HG03060 (cell line): Measurements from ENCODE around the gene ROBO1.
"Not testable (repeated sequence)": the region's sequence is repeated elsewhere in the genome, so short reads cannot be mapped to it uniquely, and the experiment has no call there.

ENCODE experiments used
- ATAC-seq: cut with Tn5 transposase; IDR thresholded peaks from one replicate; pipeline ENCODE4 v1.9.1; 2021; ENCODE audit warnings: low read depth, moderate number of reproducible peaks; ENCODE audit not compliant: unreplicated experiment

ROBO1 gene

DNA sequence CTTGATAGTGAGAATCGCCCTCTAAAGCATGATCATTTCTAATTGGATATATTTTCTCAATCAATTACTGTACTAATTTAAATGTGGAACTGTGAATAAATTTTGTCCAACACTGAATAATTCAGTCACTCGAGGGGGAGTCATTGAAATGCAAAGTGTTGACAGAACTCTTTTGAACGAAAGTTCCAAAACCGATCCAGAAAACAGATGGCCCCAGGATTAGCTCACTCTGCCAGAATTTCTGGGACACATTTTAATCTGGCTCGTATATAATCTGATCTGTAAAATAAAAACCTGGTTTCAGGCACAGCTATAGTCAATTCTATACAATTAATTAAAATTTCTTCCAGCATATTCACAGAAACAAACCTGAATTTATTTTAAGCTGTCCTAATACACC, 580.4 kb downstream of the ROBO1 start:
- ATAC-seq: no peak

DNA sequence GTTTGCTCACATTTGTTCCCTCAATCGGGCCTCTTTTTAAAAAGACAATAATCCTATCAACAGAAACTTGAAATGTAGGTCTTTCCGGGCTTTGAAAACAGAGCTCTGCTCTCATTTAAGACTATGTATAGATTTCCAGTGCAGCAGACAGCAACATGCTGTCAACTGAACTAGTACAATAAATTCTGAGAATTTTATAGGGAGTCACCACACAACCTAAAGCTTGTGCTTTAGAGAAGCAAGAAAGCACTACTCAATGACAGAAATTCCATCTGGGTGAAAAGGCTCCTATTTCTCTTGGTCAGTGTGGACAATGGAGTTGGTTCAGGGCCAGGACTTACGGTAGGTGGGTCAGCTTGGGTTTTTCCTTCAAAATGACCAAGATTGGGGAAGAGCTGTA, 583.5 kb downstream of the ROBO1 start:
- ATAC-seq: no peak

DNA sequence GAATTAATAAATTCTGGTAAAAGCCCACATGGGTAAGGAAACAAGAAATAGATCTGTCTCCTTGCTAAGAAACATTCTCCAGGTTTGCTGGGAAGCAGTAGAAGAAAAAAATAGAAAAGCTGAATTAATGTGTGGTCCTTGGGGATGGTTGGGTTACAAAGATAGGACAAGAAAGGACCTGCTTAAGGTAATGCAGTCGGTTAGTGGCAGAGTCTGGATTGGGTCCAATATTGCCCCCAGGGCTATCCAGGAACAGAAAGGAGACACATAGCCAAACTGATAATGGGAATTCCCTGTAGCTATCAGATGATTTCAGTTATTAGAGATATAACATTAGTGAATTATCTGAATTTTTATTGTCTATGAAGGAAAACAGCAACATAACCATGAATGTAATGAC, 584.3 kb downstream of the ROBO1 start:
- ATAC-seq: no peak

DNA sequence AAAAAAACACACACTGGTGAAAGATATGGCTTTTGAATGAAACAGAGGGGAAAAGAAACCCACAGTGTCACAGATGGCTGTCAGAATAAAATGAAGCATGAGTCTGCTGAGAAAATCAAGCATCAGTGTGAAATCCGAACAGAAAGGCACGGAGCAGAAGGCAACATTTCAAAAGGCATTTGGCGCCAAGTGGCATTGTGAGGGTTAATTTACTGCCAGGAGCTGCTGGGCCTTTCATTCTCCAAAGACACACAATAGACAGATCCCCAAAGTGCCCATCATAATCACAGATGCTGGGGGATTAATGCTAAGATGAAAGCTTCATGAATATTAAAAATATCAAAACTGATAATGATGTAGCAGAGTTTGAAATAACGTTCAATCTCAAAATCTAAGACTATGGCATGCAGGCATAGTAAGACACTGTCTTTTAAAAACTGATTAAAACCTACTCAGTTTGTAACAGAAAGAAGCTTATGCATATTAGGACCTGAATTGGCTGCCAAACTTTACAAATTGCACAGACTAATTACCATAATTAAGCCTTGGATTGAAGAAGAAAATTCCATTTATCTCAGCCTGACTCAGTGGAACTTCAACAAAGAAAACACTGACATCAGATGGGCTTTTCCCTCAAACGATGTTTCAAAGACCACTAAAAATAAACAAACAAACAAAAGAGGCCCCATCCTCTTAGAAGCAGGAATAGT, 589.2 kb downstream of the ROBO1 start:
- ATAC-seq: no peak

DNA sequence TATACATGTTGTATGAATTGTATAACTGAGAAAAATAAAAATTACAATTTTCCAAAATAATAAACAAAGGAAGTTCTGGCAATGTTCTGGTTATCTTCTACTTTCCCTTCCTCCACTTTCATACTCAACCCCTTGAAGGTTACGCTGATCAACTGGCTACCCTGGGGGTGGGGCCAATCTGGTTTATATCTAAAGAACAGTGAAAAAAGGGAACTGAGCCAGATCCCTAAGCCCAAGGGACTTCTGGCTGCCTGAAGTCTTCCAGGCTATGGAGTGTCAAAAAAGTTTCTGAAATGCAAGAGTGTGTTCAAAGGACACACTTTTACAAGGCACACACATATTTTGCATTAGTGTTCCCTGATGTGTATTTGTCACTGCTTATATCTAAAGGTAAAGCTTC, 591.9 kb downstream of the ROBO1 start:
- ATAC-seq: no peak

DNA sequence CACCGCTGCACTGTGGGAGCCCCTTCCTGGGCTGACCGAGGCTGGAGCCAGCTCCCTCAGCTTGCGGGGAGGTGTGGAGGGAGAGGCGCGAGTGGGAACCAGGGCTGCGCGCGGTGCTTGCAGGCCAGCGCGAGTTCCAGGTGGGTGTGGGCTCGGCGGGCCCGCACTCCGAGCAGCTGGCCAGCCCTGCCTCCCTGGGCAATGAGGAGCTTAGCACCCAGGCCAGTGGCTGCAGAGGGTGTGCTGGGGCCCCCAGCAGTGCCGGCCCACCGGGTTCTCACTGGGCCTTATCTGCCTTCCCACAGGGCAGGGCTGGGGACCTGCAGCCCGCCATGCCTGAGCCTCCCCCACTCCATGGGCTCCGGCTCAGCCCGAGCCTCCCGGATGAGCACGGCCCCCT, 594.5 kb downstream of the ROBO1 start:
- ATAC-seq: not testable (repeated sequence)

DNA sequence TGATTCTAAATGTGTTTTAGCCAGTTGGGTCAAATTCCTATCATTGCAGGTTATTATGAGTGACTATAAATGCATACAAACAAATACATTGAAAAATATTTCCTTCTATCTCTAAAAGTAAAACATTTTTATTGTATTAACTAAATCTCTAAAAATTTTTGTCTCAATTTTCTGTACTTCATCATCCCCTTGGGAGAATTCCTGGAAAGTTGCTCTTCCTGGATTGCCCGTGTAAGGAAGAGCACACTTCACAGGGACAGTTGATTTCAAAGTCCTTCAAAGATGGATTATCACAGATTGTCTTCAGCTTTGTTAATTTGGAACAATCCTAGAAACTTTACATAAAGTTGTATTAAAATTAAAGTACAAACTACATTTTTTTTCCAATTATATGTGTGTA, 595.6 kb downstream of the ROBO1 start:
- no peak for ATAC-seq

DNA sequence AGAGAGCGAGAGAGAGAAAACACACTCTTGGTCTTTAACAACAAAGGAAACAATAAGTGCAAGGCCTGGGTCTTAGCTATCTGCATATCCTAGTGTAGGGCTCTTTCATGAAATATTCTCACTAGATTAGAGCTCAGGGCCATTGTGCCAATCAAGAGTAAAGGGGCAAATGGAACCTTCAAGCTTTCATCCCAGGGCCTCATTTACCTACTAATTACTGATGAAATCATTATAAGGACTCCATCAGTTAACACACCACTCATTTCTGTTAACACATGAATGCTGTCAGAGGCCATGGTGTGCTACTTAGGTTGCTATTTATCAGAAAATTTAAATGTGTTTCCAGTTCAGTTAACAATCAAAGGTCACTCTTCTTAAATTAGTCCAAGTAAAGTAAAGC, 597.8 kb downstream of the ROBO1 start:
- no peak for ATAC-seq

DNA sequence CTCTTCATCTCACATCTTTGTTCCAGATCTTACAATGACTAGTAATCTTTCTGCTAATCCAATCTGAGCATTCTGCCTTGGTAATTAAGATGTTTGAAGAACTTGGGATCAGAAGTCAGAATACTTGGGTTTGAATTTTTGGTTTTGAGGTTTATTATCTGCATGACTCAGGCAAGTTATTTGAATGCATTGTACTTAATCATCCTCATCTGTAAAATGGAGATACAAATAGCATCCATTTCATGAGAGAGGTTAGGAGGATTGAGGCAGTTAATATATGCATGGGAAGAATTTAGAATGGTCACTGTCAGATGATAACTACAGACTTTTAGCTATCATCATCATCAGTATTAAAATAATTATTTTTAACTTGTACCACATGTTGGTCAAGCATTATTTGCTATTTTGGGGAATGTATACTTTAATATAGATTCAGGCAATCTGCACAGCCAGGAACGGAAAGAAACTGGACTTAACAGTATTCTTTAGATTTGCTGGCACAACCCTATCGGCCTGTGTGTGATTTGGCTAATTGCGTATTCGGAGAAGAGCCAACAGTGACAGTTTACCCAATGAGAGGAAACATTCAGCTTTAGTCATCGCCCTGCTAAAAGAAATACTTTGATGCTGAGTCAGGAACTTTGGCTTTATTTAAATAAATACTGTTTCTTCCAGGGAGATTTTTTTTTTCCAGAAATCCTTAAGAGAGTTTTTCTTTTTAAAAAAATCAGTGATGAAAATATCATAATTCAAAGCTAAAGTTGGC, 600.0 kb downstream of the ROBO1 start:
- no peak for ATAC-seq

DNA sequence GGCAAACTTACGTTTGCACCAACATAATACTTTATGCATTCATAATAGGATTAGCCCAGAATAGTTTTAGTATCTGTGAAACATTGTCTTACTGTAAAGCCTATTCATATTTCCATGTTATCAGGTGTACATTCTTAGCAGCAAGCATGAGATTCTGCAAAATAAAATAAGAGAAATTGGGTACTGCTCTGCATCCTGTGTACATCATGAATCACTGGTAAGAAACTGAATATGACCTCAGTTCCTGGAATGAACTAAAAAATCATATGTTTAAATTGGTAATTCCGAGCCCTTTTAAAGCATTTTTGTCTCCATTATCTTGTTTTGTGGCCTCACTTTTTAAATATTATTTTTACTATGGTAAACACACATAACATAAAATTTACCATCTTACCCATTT, 605.1 kb downstream of the ROBO1 start:
- ATAC-seq: no peak

DNA sequence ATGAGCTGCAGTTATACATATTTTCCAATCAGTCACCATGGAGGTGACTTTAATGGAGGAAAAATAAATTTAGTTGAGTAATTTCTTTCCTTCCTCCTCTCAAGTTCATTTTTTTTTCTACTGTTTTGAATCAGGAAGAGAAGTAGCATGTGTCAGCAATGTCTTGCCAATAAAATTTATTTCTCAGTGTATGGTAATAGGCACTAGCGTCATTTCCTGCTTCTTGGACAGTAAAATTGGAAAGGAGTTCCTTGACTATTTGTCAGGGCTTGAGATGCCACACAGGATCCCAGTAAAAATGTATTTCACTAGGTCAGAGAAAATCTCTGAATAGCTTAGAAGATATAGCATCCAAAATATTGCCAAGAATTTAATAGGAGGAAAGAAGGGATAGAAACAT, 605.9 kb downstream of the ROBO1 start:
- ATAC-seq: no peak

DNA sequence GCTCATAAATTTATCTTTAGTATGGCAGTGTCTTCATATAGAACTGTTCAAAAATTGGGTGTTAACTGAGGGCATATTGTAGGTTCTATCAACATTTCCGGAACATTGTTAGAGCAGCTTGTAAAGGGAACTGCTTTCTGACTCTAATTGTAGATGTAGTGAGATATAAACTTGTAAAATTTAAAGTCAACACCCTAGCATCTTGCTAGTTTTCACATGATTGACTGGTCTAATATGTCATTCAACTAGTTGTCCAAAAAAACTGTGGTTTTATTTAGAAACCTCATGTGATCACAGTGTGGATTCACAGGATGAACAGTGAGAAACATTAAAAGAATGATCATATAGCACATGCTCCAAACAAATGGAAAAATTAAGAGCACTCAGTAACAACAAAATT, 607.4 kb downstream of the ROBO1 start:
- no peak for ATAC-seq

DNA sequence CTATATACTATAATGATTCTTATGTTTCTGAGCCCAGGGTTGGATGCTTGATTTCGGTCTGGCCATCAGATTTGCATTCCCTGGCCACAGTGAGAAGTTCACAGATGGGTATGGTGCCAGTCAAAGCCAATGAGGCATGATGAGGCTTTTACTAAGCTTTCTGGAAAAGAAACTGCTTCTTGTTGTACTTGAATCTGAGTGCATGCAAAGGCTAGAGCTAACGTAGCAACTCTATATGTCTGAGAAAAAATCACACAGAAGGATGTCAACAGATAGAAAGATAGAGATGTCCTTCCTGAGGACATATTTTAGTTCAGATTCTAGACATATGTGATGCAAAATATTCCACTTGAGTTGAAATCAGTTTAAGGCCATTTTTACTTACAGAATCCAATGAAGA, 608.1 kb downstream of the ROBO1 start:
- no peak for ATAC-seq

DNA sequence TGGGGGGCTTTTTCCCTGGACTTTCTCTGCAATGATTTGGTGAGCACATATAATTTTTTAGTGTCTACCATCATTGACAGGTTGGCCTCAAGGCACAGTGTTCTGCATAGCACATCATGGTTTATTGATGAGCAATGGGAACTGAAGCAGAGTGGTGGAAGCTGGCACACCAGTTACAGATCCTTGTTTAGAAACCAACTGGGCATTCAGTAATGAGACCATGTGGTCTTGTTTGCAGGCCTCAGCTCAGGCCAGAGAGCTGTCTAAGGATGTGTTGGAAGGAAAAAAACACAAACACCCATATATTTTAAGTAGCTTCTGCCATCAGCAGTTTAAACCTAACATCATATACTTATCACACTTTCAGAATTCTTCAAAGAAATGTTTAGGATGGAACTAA, 610.6 kb downstream of the ROBO1 start:
- no peak for ATAC-seq

DNA sequence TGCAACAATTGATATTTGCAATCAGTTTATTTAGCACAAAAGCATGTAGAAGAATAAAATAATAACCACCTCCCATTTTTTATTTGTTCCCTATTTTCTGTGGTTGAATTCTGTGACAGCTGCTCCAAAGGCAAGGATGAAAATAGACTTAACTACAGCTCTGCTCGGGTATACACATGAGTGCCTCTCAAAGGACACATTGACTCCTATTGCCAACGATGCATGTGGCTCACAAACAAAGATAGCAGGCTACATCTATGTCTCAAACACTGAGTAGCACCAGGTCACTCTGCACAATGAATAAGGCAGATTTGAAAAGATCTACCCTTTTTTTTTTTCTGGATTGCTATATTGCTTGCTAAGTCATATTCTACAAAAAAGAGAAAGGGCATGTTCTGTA, 612.9 kb downstream of the ROBO1 start:
- ATAC-seq: no peak

DNA sequence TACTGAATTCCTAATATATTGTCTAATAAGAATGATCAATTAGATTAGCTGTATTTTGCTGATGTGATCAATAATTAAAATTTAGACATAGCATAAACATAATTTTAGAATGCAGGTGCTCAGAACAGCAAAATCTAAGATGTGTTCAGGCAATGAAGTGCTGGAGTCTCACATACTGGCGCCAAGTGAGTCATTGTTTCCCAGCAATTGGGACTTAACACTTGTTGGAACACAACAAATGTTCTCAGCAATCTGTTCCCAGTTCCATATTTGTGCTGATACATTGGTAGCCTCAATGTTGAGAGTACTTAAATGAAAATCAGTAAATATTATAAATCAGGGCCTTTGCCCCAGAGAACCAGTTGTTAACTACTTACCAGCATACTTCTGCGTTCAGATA, 619.0 kb downstream of the ROBO1 start:
- ATAC-seq: no peak

DNA sequence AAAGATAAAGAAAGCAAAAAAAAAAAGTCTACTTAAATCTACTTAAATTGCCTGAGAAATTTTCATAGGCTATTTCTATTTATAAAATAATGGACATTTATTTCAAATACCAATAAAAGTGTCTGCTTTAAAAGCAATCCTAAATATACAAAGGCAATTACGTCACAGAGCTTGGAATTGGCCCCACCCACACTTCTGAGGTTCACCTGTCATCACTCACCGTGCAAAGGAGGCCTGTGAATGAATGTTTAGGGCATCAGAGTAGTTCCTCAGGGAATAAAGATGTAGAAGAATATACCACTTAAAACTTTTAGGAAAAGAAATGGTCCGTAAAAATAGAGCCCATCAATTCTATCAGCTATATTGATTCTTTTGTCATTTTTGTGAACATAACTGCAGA, 621.8 kb downstream of the ROBO1 start:
- no peak for ATAC-seq

DNA sequence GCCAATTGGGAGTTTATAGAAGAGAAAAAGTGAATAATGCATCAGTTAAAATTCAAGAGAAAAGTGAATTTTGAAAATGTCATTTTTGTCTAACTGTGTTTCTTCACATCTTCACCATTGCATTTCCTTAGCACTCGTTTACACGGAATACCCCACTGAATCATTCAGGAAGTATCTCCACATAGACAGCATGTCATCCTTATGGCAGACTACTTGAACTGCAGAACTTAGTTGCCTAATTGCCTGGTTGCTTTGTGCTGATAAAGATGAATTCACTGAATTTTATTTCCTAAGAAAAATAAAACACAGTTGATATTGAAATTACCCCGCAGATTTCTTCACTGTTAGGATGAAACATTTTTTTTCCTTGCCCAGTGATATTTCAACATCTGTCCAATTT, 627.1 kb downstream of the ROBO1 start:
- ATAC-seq: no peak

DNA sequence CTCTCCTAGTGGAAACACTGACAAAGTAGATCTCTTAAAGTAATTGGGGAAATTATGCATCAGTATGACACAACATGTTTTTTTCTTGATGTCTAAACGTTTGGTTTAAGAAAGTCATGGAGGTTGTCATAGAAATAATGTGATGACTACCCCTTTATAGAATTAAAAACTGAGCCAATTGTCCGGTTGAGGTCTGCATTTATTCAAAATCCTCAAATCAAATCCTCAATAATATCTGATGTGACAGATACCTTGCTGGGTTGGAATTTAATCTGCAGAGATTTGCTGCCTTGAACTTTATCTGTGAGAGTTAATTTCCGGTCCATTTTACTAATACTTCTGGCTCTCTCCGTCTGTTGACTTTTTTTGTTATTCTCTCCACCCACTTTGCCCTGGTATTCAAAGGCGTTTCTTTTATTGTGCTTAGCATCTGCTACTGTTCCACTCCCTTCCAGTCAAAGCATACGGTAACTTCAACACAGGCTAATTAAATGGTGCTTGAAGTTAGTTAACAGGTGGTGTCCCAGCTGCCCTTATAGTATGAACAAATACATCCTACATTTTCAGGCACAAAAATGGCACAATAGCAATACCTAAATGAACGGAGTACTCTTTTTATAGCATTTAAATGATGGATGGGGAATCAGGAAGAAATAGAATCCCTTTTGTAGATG, 628.3 kb downstream of the ROBO1 start:
- ATAC-seq: no peak

DNA sequence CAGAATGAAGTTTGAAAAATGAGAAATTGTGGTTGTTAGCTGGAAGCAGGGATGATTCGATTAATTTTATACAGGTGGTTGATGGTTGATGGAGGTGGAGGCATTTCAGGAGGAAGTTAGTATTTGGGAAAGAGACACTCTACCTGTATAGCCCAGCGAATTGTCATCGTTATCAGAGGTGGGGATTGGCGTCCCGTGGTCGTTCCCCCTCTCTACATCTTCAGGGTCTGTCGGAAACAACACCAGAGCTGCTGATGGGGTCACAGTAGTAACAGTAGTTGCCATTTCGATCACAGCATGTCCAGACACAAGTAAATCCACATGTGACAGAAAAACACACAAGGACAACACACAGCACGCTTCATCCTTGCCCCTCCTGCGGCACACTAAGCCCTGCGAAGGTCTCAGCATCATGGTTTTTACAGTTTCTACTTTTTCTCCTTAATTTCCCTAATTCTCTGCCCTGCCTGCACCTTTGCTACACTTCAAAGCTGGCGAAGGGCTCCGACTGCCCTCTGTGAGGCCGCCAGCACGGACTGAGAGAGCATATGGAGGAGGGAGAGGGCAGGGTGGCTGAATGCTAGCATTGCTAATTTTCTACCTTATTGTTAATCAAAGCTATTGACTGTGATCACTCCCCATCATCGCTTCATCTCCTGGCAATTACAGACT, 642.3 kb downstream of the ROBO1 start:
- no peak for ATAC-seq

DNA sequence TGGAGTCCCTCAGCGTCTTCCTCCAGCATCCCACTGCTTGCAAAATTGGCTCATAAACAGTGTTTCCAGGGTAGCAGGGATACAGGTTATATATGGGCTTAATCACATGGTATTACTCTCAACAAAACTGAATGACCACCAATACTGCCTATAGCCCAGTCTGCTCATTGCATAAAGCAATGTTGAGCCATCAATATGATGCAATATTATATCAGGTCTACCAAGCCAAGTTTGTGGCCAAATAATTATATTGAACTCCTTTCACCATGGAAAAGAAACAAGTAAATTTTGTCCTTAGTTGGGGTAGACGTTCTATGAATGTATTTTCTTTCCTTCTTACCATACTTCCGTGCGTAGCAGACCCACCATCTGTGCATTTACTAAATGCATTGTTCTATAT, 652.3 kb downstream of the ROBO1 start:
- no peak for ATAC-seq
